Endodermal cell (in vitro differentiated cells): ENCODE measurements around the gene AP3S2. TPM values are rescaled to one million over a fixed set of nuclear protein-coding genes. Genes with fewer than 3 reads are reported as not detected.

Experiments
- DNase-seq: peaks from one replicate; pipeline ENCODE4 v3.0.0-alpha.2; 2017
- H3K27ac ChIP-seq: 2 replicates; pipeline ENCODE4 v1.5.1; 2013; ENCODE audit warnings: mild to moderate bottlenecking, low read depth, low read length, moderate library complexity
- H3K27me3 ChIP-seq: 2 replicates; pipeline ENCODE4 v1.6.1; 2013; ENCODE audit warnings: mild to moderate bottlenecking, low read length, moderate library complexity; ENCODE audit not compliant: insufficient read depth, control insufficient read depth, poor library complexity, severe bottlenecking
- H3K36me3 ChIP-seq: 2 replicates; pipeline ENCODE4 v1.7.0; 2013; ENCODE audit warnings: mild to moderate bottlenecking, low read length, moderate library complexity; ENCODE audit not compliant: control insufficient read depth, insufficient read depth
- H3K4me1 ChIP-seq: one replicate; pipeline ENCODE4 v1.7.0; 2013; ENCODE audit warnings: low read length; ENCODE audit not compliant: control insufficient read depth, insufficient read depth
- H3K4me3 ChIP-seq: 2 replicates; pipeline ENCODE4 v1.5.1; 2013; ENCODE audit warnings: mild to moderate bottlenecking, low read length, moderate library complexity
- H3K9ac ChIP-seq: 2 replicates; pipeline ENCODE4 v1.6.1; 2013; ENCODE audit warnings: mild to moderate bottlenecking, low read length, moderate library complexity; ENCODE audit not compliant: poor library complexity, severe bottlenecking; ENCODE audit errors: extremely low read depth
- H3K9me3 ChIP-seq: 2 replicates; pipeline ENCODE4 v1.6.1; 2013; ENCODE audit warnings: mild to moderate bottlenecking, low read length, moderate library complexity; ENCODE audit not compliant: control insufficient read depth
- H3K27ac Mint-ChIP-seq: 2 replicates; pipeline ENCODE4 v1.8.0; 2020; ENCODE audit warnings: mixed read lengths
- H3K27me3 Mint-ChIP-seq: 2 replicates; pipeline ENCODE4 v1.8.0; 2021; ENCODE audit warnings: mild to moderate bottlenecking, mixed read lengths; ENCODE audit not compliant: insufficient read depth
- H3K36me3 Mint-ChIP-seq: 2 replicates; pipeline ENCODE4 v1.8.0; 2020; ENCODE audit warnings: low read depth, mixed read lengths
- H3K4me1 Mint-ChIP-seq: 2 replicates; pipeline ENCODE4 v1.8.0; 2020; ENCODE audit warnings: mixed read lengths
- H3K4me3 Mint-ChIP-seq: 2 replicates; pipeline ENCODE4 v1.8.0; 2020; ENCODE audit warnings: mild to moderate bottlenecking, moderate library complexity, mixed read lengths
- H3K9me3 Mint-ChIP-seq: 2 replicates; pipeline ENCODE4 v1.8.0; 2020; ENCODE audit warnings: mild to moderate bottlenecking, mixed read lengths
- CTCF ChIP-seq: fragments of 200-600 bp; sonication (generic); conservative IDR thresholded peaks from 2 replicates; pipeline ENCODE4 v1.5.0; 2021; ENCODE audit warnings: antibody characterized with exemption, mild to moderate bottlenecking
- WGBS, 2 experiments: methylation state at CpG; one replicate each; pipeline versions ENCODE4 v1.1.5 to v1.1.7; 2013; ENCODE audit warnings: missing lambda C conversion rate in 2 of 2, mixed read lengths in 1 of 2; ENCODE audit not compliant: insufficient coverage in 1 of 2, insufficient read length in 1 of 2; 5-methylcytosine and 5-hydroxymethylcytosine counted together
- total RNA-seq, 2 donors: library from RNA; stranded (reverse); fragmentation: NEBNext Ultra II Directional in 1 of 2; extraction: Animal tissue kit (Norgen Biotek cat#: 25700) in 1 of 2; gene quantifications; 2 replicates in 1 of 2; 3 replicates in 1 of 2; pipeline ENCODE4 v1.2.1, GENCODE V29; 2021

AP3S2 gene
- total RNA-seq, 2 donors from 2014 or later: 39.5 to 54.4 TPM

- H3K27ac Mint-ChIP-seq: no peak overlapping the region
- no peak overlapping the region for H3K4me3 ChIP-seq
- H3K27me3 Mint-ChIP-seq: no peaks in the 10 kb centered on the region
- H3K27me3 ChIP-seq: no peaks in the 10 kb centered on the region
- H3K4me1 ChIP-seq: no peaks in the 10 kb centered on the region
- no peak for TF ChIP-seq CTCF
- H3K4me1 Mint-ChIP-seq: no peaks in the 10 kb centered on the region
- peaks cover 8% of the 10 kb centered on the region for H3K9me3 Mint-ChIP-seq
- peaks cover 4% of the 10 kb centered on the region for H3K9me3 ChIP-seq
- no peak overlapping the region for H3K4me3 Mint-ChIP-seq
- no peak overlapping the region for H3K27ac ChIP-seq
- peaks cover 58% of the 10 kb centered on the region for H3K36me3 Mint-ChIP-seq
- DNase-seq: no peak
- H3K9ac ChIP-seq: no peak overlapping the region
- 91 to 100% methylated on average over 1 to 2 of the region's 3 CpGs for WGBS, 2 experiments
- peaks cover 47% of the 10 kb centered on the region for H3K36me3 ChIP-seq
Observed at GRCh38 chr15:89860431-89860830, 33.4 kb downstream of the AP3S2 start.

- H3K4me3 Mint-ChIP-seq: no peak overlapping the region
- H3K27me3 ChIP-seq: no peaks in the 10 kb centered on the region
- TF ChIP-seq CTCF: no peak
Observed at GRCh38 chr15:89858661-89859458, 34.9 kb downstream of the AP3S2 start.

GRCh38 chr15:89857673-89858072 lies 36.1 kb downstream of the AP3S2 start:
- H3K4me1 ChIP-seq: no peaks in the 10 kb centered on the region
- H3K27ac ChIP-seq: no peak overlapping the region
- peaks cover 43% of the 10 kb centered on the region for H3K36me3 ChIP-seq
- H3K9me3 Mint-ChIP-seq: peaks cover 18% of the 10 kb centered on the region
- H3K4me3 Mint-ChIP-seq: no peak overlapping the region
- TF ChIP-seq CTCF: no peak
- no peak overlapping the region for H3K9ac ChIP-seq
- H3K4me1 Mint-ChIP-seq: no peaks in the 10 kb centered on the region
- no peak overlapping the region for H3K4me3 ChIP-seq
- H3K9me3 ChIP-seq: peaks cover 4% of the 10 kb centered on the region
- peaks cover 56% of the 10 kb centered on the region for H3K36me3 Mint-ChIP-seq
- no peaks in the 10 kb centered on the region for H3K27me3 Mint-ChIP-seq
- no peak for DNase-seq
- WGBS, 2 experiments: 92 to 97% methylated on average over 2 to 3 of the region's 3 CpGs
- no peak overlapping the region for H3K27ac Mint-ChIP-seq
- no peaks in the 10 kb centered on the region for H3K27me3 ChIP-seq

More at GRCh38 chr15:89858661-89859458, 34.9 kb downstream of the AP3S2 start:
- H3K9me3 Mint-ChIP-seq: peaks cover 9% of the 10 kb centered on the region
- no peaks in the 10 kb centered on the region for H3K27me3 Mint-ChIP-seq
- H3K4me1 ChIP-seq: no peaks in the 10 kb centered on the region
- no peak overlapping the region for H3K27ac ChIP-seq
- DNase-seq: no peak
- WGBS, 2 experiments: 89 to 95% methylated on average over 8 to 9 of the region's 9 CpGs
- H3K36me3 ChIP-seq: peaks cover 44% of the 10 kb centered on the region
- no peak overlapping the region for H3K9ac ChIP-seq
- H3K4me3 ChIP-seq: no peak overlapping the region
- H3K36me3 Mint-ChIP-seq: peaks cover 48% of the 10 kb centered on the region
- peaks cover 4% of the 10 kb centered on the region for H3K9me3 ChIP-seq
- H3K27ac Mint-ChIP-seq: no peak overlapping the region
- H3K4me1 Mint-ChIP-seq: no peaks in the 10 kb centered on the region
